HG03039 (cell line): ENCODE results near the gene VDAC2.

Source experiments
- ATAC-seq: cut with Tn5 transposase; IDR thresholded peaks from one replicate; pipeline ENCODE4 v1.9.1; 2021; ENCODE audit warnings: mild to moderate bottlenecking, moderate library complexity; ENCODE audit not compliant: unreplicated experiment

The VDAC2 gene

DNA sequence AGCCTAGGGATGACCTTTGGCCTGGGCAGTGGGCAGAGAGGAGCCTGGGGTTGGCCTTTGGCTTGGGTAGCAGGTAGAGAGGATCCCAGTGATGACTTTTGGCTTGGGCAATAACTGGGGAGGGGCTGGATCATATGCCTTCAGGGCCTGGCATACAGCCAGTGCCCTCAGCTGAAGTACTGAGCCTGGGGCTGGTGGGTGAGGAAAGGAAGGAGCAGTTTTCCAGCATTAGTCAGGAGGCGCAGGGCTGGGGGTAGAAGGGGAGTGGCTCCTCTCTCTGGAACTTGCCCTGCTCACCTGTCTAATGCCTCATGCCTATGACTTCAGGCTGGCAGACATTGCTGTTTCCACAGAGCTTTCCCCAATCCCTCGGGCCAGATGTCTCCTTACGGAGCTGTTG lies 40.3 kb downstream of the VDAC2 start:
- ATAC-seq = no peak

- no peak for ATAC-seq
These were observed 43.0 kb downstream of the VDAC2 start for GRCh38 chr10:75253281-75254220.

- no peak for ATAC-seq
These were observed 44.1 kb downstream of the VDAC2 start for GRCh38 chr10:75254739-75255138.

GRCh38 chr10:75260990-75261389 lies 50.4 kb downstream of the VDAC2 start:
- ATAC-seq = no peak

DNA sequence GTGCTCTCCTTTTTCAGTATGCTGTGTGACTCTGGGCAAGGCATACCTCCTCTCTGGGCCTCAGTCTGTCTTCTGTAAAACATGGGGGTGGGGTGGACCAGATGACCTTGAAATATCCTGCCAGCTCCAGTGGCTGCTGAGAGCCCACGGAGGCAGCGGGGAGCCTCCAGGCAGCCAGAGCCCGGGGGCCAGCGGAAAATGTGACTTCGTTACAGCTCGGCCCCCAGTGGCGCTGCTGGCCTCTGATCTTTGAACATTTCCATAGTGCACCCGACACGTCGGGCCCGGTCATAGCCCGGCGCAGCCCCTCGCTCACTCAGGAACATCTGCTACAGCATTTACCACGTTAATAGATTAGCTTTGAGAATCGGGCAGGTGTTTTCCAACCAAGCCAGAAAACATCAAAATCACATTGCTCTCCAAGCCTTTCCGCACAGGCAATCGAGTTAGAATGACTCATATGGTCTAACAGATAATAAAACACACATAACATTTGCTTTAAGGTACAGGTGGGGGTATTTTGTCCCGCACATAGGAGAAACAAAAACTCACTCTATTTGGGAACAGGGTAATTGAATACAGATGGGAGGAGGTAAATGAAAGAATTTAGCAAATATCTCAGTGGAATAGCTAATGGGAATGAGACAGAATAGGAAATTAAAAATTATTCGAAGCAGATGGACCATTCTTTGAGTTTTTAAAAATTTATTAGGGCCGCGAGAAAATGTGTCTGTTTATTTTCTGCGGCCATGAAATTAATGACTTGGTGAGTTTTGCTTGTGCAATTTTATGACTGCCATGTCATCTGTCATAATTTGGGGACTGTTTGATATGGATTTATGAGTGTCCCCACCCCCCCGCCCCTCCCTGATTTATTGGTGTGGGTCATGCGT lies 51.5 kb downstream of the VDAC2 start:
- ATAC-seq = no peak

- no peak for ATAC-seq
These were observed 53.2 kb downstream of the VDAC2 start for GRCh38 chr10:75263806-75264205.

- ATAC-seq = no peak
These were observed 55.3 kb downstream of the VDAC2 start for GRCh38 chr10:75265856-75266255.

- no peak for ATAC-seq
These were observed 56.3 kb downstream of the VDAC2 start for GRCh38 chr10:75266945-75267344.

GRCh38 chr10:75269605-75270004 lies 59.0 kb downstream of the VDAC2 start:
- no peak for ATAC-seq

GRCh38 chr10:75272094-75272493 lies 61.5 kb downstream of the VDAC2 start:
- no peak for ATAC-seq

- no peak for ATAC-seq
These were observed 62.3 kb downstream of the VDAC2 start for GRCh38 chr10:75272896-75273295.

GRCh38 chr10:75276069-75276872 lies 65.7 kb downstream of the VDAC2 start:
- no peak for ATAC-seq

DNA sequence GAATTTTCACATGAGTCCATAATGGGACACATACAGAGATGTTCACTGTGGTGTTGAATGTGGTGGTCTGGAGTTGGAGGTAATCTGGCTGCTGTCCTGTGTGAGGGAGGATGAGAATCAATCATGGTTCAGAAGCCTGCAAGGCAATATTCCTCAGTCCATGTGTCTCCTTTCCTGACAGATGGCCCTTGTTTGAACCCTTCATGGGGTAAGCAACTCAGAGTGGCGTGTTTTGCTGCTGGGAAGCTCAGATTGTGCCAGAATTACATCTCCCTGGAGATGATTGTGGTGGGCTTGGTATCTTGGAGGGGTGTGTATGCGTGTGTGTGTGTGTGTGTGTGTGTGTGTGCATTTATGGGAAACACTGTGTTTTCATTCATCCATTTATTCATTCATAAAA lies 69.6 kb downstream of the VDAC2 start:
- no peak for ATAC-seq
